Mammary epithelial cell (primary cell): ENCODE results near the gene RAPGEF1.

ENCODE experiments used
- EZH2 ChIP-seq: IDR thresholded peaks from 2 replicates; pipeline ENCODE4 v1.6.1; 2012; ENCODE audit warnings: low read length, inconsistent platforms, borderline replicate concordance
- TF ChIP-seq, protein P1 (sequence below), 2 donors: IDR thresholded peaks in 1 of 2; conservative IDR thresholded peaks in 1 of 2; 2 replicates each; pipeline ENCODE4 v1.5.1; 2011 to 2012; ENCODE audit warnings: inconsistent platforms in 2 of 2, low read length in 2 of 2, mild to moderate bottlenecking in 2 of 2, control low read depth in 1 of 2, low read depth in 1 of 2; ENCODE audit not compliant: insufficient read depth in 1 of 2; ENCODE audit errors: extremely low read depth in 1 of 2

DNA sequence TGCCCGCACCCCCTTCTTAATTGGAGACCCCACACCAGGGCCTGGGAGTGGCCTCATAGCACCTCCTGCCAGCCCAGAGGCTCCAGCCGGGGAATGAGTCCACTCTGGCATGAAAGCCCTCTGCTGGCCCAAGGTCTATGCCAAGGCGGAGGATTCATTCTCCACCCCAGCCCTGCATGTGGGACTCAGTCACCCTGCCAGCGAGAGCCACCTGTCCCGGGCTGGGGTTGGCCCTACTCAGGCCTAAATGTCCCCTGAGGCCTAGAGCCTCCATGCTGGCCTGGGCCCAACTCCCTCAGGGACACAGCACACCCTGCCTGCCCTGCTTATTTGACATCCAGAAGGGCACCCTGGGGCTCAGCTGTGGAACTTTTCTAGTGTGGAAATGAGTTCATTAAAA, 1.0 kb upstream of the RAPGEF1 start:
- TF ChIP-seq, protein P1, sequence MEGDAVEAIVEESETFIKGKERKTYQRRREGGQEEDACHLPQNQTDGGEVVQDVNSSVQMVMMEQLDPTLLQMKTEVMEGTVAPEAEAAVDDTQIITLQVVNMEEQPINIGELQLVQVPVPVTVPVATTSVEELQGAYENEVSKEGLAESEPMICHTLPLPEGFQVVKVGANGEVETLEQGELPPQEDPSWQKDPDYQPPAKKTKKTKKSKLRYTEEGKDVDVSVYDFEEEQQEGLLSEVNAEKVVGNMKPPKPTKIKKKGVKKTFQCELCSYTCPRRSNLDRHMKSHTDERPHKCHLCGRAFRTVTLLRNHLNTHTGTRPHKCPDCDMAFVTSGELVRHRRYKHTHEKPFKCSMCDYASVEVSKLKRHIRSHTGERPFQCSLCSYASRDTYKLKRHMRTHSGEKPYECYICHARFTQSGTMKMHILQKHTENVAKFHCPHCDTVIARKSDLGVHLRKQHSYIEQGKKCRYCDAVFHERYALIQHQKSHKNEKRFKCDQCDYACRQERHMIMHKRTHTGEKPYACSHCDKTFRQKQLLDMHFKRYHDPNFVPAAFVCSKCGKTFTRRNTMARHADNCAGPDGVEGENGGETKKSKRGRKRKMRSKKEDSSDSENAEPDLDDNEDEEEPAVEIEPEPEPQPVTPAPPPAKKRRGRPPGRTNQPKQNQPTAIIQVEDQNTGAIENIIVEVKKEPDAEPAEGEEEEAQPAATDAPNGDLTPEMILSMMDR (conservative IDR thresholded peaks at IDR 0.05 in 1 of 2, IDR thresholded peaks at IDR 0.05 in 1 of 2; ENCODE audit: extremely low read depth in 1 of 2, insufficient read depth in 1 of 2, low read depth in 1 of 2, low read length in 2 of 2) = no peak
- TF ChIP-seq EZH2 = no peak
